ENCODE measurements around the gene ASB4. TPM values are rescaled to one million over a fixed set of nuclear protein-coding genes. Genes with fewer than 3 reads are reported as not detected.
A peak's percentile ranks its signal among the peaks of the same experiment; 100 is the strongest.

Gene ASB4
- total RNA-seq, 4 donors from 2014 or later: 1.4 to 27.3 (median 17.9) TPM

GRCh38 chr7:95481271-95482165 is 4.2 kb upstream of the ASB4 start:
- TF ChIP-seq POLR2A (IDR thresholded peaks at IDR 0.05) (no peak), CTCF (IDR thresholded peaks at IDR 0.05 in 4 of 5, conservative IDR thresholded peaks at IDR 0.05 in 1 of 5) (no peak)
- Histone ChIP-seq H3K27ac (no peak overlapping the region), H3K36me3 (no peaks in the 10 kb centered on the region), H3K9me3 (no peaks in the 10 kb centered on the region), H3K27me3 (no peaks in the 10 kb centered on the region), H3K4me1 (peaks cover 0 to 6% of the 10 kb centered on the region in 2 donors), H3K4me3 (no peak overlapping the region)
- intact Hi-C loops (cut with DNase I; ENCODE audit: low total_unique reads): no loop called here
- in situ Hi-C loops (cut with MboI; ENCODE audit: low sequenced_read_pairs in 4 of 4): loop anchor here in 2 of 4 donors (25.0 kb wide), 1 partner anchor 1019 kb away; no protein-coding TSS in a partner anchor
- DNase-seq: no peak
- ATAC-seq: no peak

GRCh38 chr7:95482424-95482823 is 3.3 kb upstream of the ASB4 start:
- intact Hi-C loops (cut with DNase I; ENCODE audit: low total_unique reads) (no loop called here), in situ Hi-C loops (cut with MboI; ENCODE audit: low sequenced_read_pairs in 4 of 4) (loop anchor here in 2 of 4 donors (25.0 kb wide), 1 partner anchor 1020 kb away; no protein-coding TSS in a partner anchor)
- H3K9me3 ChIP-seq: no peaks in the 10 kb centered on the region
- ATAC-seq: no peak
- TF ChIP-seq POLR2A (IDR thresholded peaks at IDR 0.05) (no peak), CTCF (IDR thresholded peaks at IDR 0.05 in 4 of 5, conservative IDR thresholded peaks at IDR 0.05 in 1 of 5) (no peak)
- DNase-seq: no peak
- peaks cover 2 to 16% of the 10 kb centered on the region in 2 donors for H3K4me1 ChIP-seq
- H3K27me3 ChIP-seq: no peaks in the 10 kb centered on the region
- no peak overlapping the region for H3K27ac ChIP-seq
- no peak overlapping the region for H3K4me3 ChIP-seq
- H3K36me3 ChIP-seq: no peaks in the 10 kb centered on the region

GRCh38 chr7:95490231-95490762 is 4.6 kb downstream of the ASB4 start:
- DNase-seq: no peak
- in situ Hi-C loops (cut with MboI; ENCODE audit: low sequenced_read_pairs in 4 of 4) (loop anchor here in 2 of 4 donors (25.0 kb wide), 1 partner anchor 1028 kb away; no protein-coding TSS in a partner anchor), intact Hi-C loops (cut with DNase I; ENCODE audit: low total_unique reads) (no loop called here)
- Histone ChIP-seq H3K4me3 (no peak overlapping the region), H3K27ac (peak overlapping the region; percentile 27 to 32 (median 30)), H3K4me1 (peaks cover 33 to 39% of the 10 kb centered on the region in 2 donors), H3K9me3 (no peaks in the 10 kb centered on the region), H3K27me3 (no peaks in the 10 kb centered on the region), H3K36me3 (no peaks in the 10 kb centered on the region)
- ATAC-seq: no peak
- TF ChIP-seq CTCF (IDR thresholded peaks at IDR 0.05 in 4 of 5, conservative IDR thresholded peaks at IDR 0.05 in 1 of 5) (no peak), POLR2A (IDR thresholded peaks at IDR 0.05) (no peak)

- in situ Hi-C loops (cut with MboI; ENCODE audit: low sequenced_read_pairs in 4 of 4): loop anchor here in 2 of 4 donors (25.0 kb wide), 1 partner anchor 1029 kb away; no protein-coding TSS in a partner anchor
- ATAC-seq: no peak
- intact Hi-C loops (cut with DNase I; ENCODE audit: low total_unique reads): no loop called here
These were observed 5.5 kb downstream of the ASB4 start for GRCh38 chr7:95491201-95491600.

More at GRCh38 chr7:95491201-95491600, 5.5 kb downstream of the ASB4 start:
- H3K9me3 ChIP-seq: no peaks in the 10 kb centered on the region
- no peak overlapping the region for H3K4me3 ChIP-seq
- DNase-seq: no peak
- H3K27ac ChIP-seq: no peak overlapping the region
- no peaks in the 10 kb centered on the region for H3K27me3 ChIP-seq
- peaks cover 0 to 7% of the 10 kb centered on the region in 2 donors for H3K36me3 ChIP-seq
- H3K4me1 ChIP-seq: peaks cover 33 to 36% of the 10 kb centered on the region in 2 donors
- TF ChIP-seq POLR2A (IDR thresholded peaks at IDR 0.05) (no peak), CTCF (IDR thresholded peaks at IDR 0.05 in 4 of 5, conservative IDR thresholded peaks at IDR 0.05 in 1 of 5) (no peak)
